ENCODE results near the gene NAV3.
A peak's percentile ranks its signal among the peaks of the same experiment; 100 is the strongest.

NAV3 gene

GRCh38 chr12:77813558-77813957 is 17.1 kb upstream of the NAV3 start:
- no peak overlapping the region for H3K4me3 ChIP-seq (ENCODE audit: low read depth in 1 of 2, low read length in 2 of 2)
- H3K36me3 ChIP-seq (ENCODE audit: insufficient read depth, low read length), result no peaks in the 10 kb centered on the region
- no peaks in the 10 kb centered on the region for H3K9me3 ChIP-seq (ENCODE audit: low read length)
- no peak overlapping the region for H3K9ac ChIP-seq (ENCODE audit: low read length)
- H3K27ac ChIP-seq (ENCODE audit: low read depth, low read length), result no peak overlapping the region
- no peaks in the 10 kb centered on the region for H3K4me1 ChIP-seq (ENCODE audit: insufficient read depth, low read length)
- no peaks in the 10 kb centered on the region for H3K27me3 ChIP-seq (ENCODE audit: control insufficient read depth in 1 of 2, insufficient read depth in 2 of 2, low read length in 2 of 2)

- H3K9ac ChIP-seq (ENCODE audit: low read length), result no peak overlapping the region
- no peak overlapping the region for H3K27ac ChIP-seq (ENCODE audit: low read depth, low read length)
- H3K9me3 ChIP-seq (ENCODE audit: low read length), result no peaks in the 10 kb centered on the region
- H3K4me3 ChIP-seq (ENCODE audit: low read depth in 1 of 2, low read length in 2 of 2), result no peak overlapping the region
- no peaks in the 10 kb centered on the region for H3K27me3 ChIP-seq (ENCODE audit: control insufficient read depth in 1 of 2, insufficient read depth in 2 of 2, low read length in 2 of 2)
- no peaks in the 10 kb centered on the region for H3K36me3 ChIP-seq (ENCODE audit: insufficient read depth, low read length)
- H3K4me1 ChIP-seq (ENCODE audit: insufficient read depth, low read length), result no peaks in the 10 kb centered on the region
Observed at GRCh38 chr12:77814386-77814785, 16.3 kb upstream of the NAV3 start.

GRCh38 chr12:77816196-77816595 is 14.5 kb upstream of the NAV3 start:
- Histone ChIP-seq H3K9me3 (ENCODE audit: low read length) (no peaks in the 10 kb centered on the region), H3K9ac (ENCODE audit: low read length) (no peak overlapping the region), H3K27me3 (ENCODE audit: control insufficient read depth in 1 of 2, insufficient read depth in 2 of 2, low read length in 2 of 2) (no peaks in the 10 kb centered on the region), H3K4me3 (ENCODE audit: low read depth in 1 of 2, low read length in 2 of 2) (no peak overlapping the region), H3K36me3 (ENCODE audit: insufficient read depth, low read length) (no peaks in the 10 kb centered on the region), H3K27ac (ENCODE audit: low read depth, low read length) (no peak overlapping the region), H3K4me1 (ENCODE audit: insufficient read depth, low read length) (no peaks in the 10 kb centered on the region)

- H3K4me3 ChIP-seq (ENCODE audit: low read depth in 1 of 2, low read length in 2 of 2), result no peak overlapping the region
- H3K27ac ChIP-seq (ENCODE audit: low read depth, low read length), result no peak overlapping the region
Observed at GRCh38 chr12:77817276-77817675, 13.4 kb upstream of the NAV3 start.

GRCh38 chr12:77818351-77818750 is 12.3 kb upstream of the NAV3 start:
- Histone ChIP-seq H3K36me3 (ENCODE audit: insufficient read depth, low read length) (no peaks in the 10 kb centered on the region), H3K27me3 (ENCODE audit: control insufficient read depth in 1 of 2, insufficient read depth in 2 of 2, low read length in 2 of 2) (no peaks in the 10 kb centered on the region), H3K9me3 (ENCODE audit: low read length) (no peaks in the 10 kb centered on the region), H3K27ac (ENCODE audit: low read depth, low read length) (no peak overlapping the region), H3K9ac (ENCODE audit: low read length) (no peak overlapping the region), H3K4me3 (ENCODE audit: low read depth in 1 of 2, low read length in 2 of 2) (no peak overlapping the region), H3K4me1 (ENCODE audit: insufficient read depth, low read length) (no peaks in the 10 kb centered on the region)

More at GRCh38 chr12:77817276-77817675, 13.4 kb upstream of the NAV3 start:
- no peaks in the 10 kb centered on the region for H3K27me3 ChIP-seq (ENCODE audit: control insufficient read depth in 1 of 2, insufficient read depth in 2 of 2, low read length in 2 of 2)
- H3K9me3 ChIP-seq (ENCODE audit: low read length), result no peaks in the 10 kb centered on the region
- no peaks in the 10 kb centered on the region for H3K36me3 ChIP-seq (ENCODE audit: insufficient read depth, low read length)
- H3K4me1 ChIP-seq (ENCODE audit: insufficient read depth, low read length), result no peaks in the 10 kb centered on the region
- H3K9ac ChIP-seq (ENCODE audit: low read length), result no peak overlapping the region

GRCh38 chr12:77821699-77822203 is 8.9 kb upstream of the NAV3 start:
- Histone ChIP-seq H3K9ac (ENCODE audit: low read length) (no peak overlapping the region), H3K27ac (ENCODE audit: low read depth, low read length) (no peak overlapping the region), H3K36me3 (ENCODE audit: insufficient read depth, low read length) (no peaks in the 10 kb centered on the region), H3K9me3 (ENCODE audit: low read length) (no peaks in the 10 kb centered on the region), H3K4me3 (ENCODE audit: low read depth in 1 of 2, low read length in 2 of 2) (no peak overlapping the region), H3K27me3 (ENCODE audit: control insufficient read depth in 1 of 2, insufficient read depth in 2 of 2, low read length in 2 of 2) (no peaks in the 10 kb centered on the region), H3K4me1 (ENCODE audit: insufficient read depth, low read length) (no peaks in the 10 kb centered on the region)

- Histone ChIP-seq H3K4me3 (ENCODE audit: low read depth in 1 of 2, low read length in 2 of 2) (peak overlapping the region in 1 of 2 donors; percentile 10), H3K27me3 (ENCODE audit: control insufficient read depth in 1 of 2, insufficient read depth in 2 of 2, low read length in 2 of 2) (no peaks in the 10 kb centered on the region), H3K36me3 (ENCODE audit: insufficient read depth, low read length) (no peaks in the 10 kb centered on the region), H3K27ac (ENCODE audit: low read depth, low read length) (no peak overlapping the region), H3K4me1 (ENCODE audit: insufficient read depth, low read length) (no peaks in the 10 kb centered on the region), H3K9me3 (ENCODE audit: low read length) (no peaks in the 10 kb centered on the region), H3K9ac (ENCODE audit: low read length) (no peak overlapping the region)
Observed at GRCh38 chr12:77833329-77833728, 2.6 kb downstream of the NAV3 start.

GRCh38 chr12:77834618-77835017 is 3.9 kb downstream of the NAV3 start:
- H3K9ac ChIP-seq (ENCODE audit: low read length), result no peak overlapping the region
- no peak overlapping the region for H3K27ac ChIP-seq (ENCODE audit: low read depth, low read length)
- no peaks in the 10 kb centered on the region for H3K36me3 ChIP-seq (ENCODE audit: insufficient read depth, low read length)
- H3K27me3 ChIP-seq (ENCODE audit: control insufficient read depth in 1 of 2, insufficient read depth in 2 of 2, low read length in 2 of 2), result no peaks in the 10 kb centered on the region
- H3K4me3 ChIP-seq (ENCODE audit: low read depth in 1 of 2, low read length in 2 of 2), result no peak overlapping the region
- H3K4me1 ChIP-seq (ENCODE audit: insufficient read depth, low read length), result no peaks in the 10 kb centered on the region
- no peaks in the 10 kb centered on the region for H3K9me3 ChIP-seq (ENCODE audit: low read length)

GRCh38 chr12:77835969-77836368 is 5.3 kb downstream of the NAV3 start:
- Histone ChIP-seq H3K36me3 (ENCODE audit: insufficient read depth, low read length) (no peaks in the 10 kb centered on the region), H3K27me3 (ENCODE audit: control insufficient read depth in 1 of 2, insufficient read depth in 2 of 2, low read length in 2 of 2) (no peaks in the 10 kb centered on the region), H3K9me3 (ENCODE audit: low read length) (no peaks in the 10 kb centered on the region), H3K4me1 (ENCODE audit: insufficient read depth, low read length) (no peaks in the 10 kb centered on the region), H3K9ac (ENCODE audit: low read length) (no peak overlapping the region), H3K4me3 (ENCODE audit: low read depth in 1 of 2, low read length in 2 of 2) (no peak overlapping the region), H3K27ac (ENCODE audit: low read depth, low read length) (no peak overlapping the region)

- H3K36me3 ChIP-seq (ENCODE audit: insufficient read depth, low read length), result no peaks in the 10 kb centered on the region
- no peak overlapping the region for H3K27ac ChIP-seq (ENCODE audit: low read depth, low read length)
- H3K4me1 ChIP-seq (ENCODE audit: insufficient read depth, low read length), result no peaks in the 10 kb centered on the region
- H3K9ac ChIP-seq (ENCODE audit: low read length), result no peak overlapping the region
- H3K9me3 ChIP-seq (ENCODE audit: low read length), result no peaks in the 10 kb centered on the region
- no peak overlapping the region for H3K4me3 ChIP-seq (ENCODE audit: low read depth in 1 of 2, low read length in 2 of 2)
- H3K27me3 ChIP-seq (ENCODE audit: control insufficient read depth in 1 of 2, insufficient read depth in 2 of 2, low read length in 2 of 2), result no peaks in the 10 kb centered on the region
Observed at GRCh38 chr12:77837876-77838291, 7.2 kb downstream of the NAV3 start.

- Histone ChIP-seq H3K27ac (ENCODE audit: low read depth, low read length) (no peak overlapping the region), H3K36me3 (ENCODE audit: insufficient read depth, low read length) (no peaks in the 10 kb centered on the region), H3K27me3 (ENCODE audit: control insufficient read depth in 1 of 2, insufficient read depth in 2 of 2, low read length in 2 of 2) (no peaks in the 10 kb centered on the region), H3K4me1 (ENCODE audit: insufficient read depth, low read length) (no peaks in the 10 kb centered on the region), H3K9me3 (ENCODE audit: low read length) (no peaks in the 10 kb centered on the region), H3K4me3 (ENCODE audit: low read depth in 1 of 2, low read length in 2 of 2) (no peak overlapping the region), H3K9ac (ENCODE audit: low read length) (no peak overlapping the region)
Observed at GRCh38 chr12:77841521-77841920, 10.8 kb downstream of the NAV3 start.

- Histone ChIP-seq H3K4me1 (ENCODE audit: insufficient read depth, low read length) (no peaks in the 10 kb centered on the region), H3K27me3 (ENCODE audit: control insufficient read depth in 1 of 2, insufficient read depth in 2 of 2, low read length in 2 of 2) (no peaks in the 10 kb centered on the region), H3K9me3 (ENCODE audit: low read length) (no peaks in the 10 kb centered on the region), H3K27ac (ENCODE audit: low read depth, low read length) (no peak overlapping the region), H3K9ac (ENCODE audit: low read length) (no peak overlapping the region), H3K36me3 (ENCODE audit: insufficient read depth, low read length) (no peaks in the 10 kb centered on the region), H3K4me3 (ENCODE audit: low read depth in 1 of 2, low read length in 2 of 2) (no peak overlapping the region)
Observed at GRCh38 chr12:77842430-77842829, 11.7 kb downstream of the NAV3 start.
